GM12891 (cell line): ENCODE results near the gene DTHD1.

Experiments
- DNase-seq: peaks from one replicate; pipeline ENCODE4 v3.0.0; 2011; ENCODE audit warnings: low spot score; ENCODE audit not compliant: insufficient read length
- FAIRE-seq: peaks from 2 replicates; lab custom pipeline; 2011; peaks lifted over from hg19 to GRCh38; lab: Jason Lieb, UNC
- PAX5 ChIP-seq: IDR thresholded peaks from 2 replicates; pipeline ENCODE4 v1.6.1; 2011; ENCODE audit warnings: low read length, moderate library complexity, mild to moderate bottlenecking; ENCODE audit not compliant: insufficient read depth, severe bottlenecking
- POLR2A ChIP-seq: IDR thresholded peaks from 2 replicates; pipeline ENCODE4 v1.6.1; 2011; ENCODE audit warnings: low read depth, low read length, control low read depth
- POLR2AphosphoS5 ChIP-seq: IDR thresholded peaks from 2 replicates; pipeline ENCODE4 v1.6.1; 2011; ENCODE audit warnings: low read depth, low read length, control low read depth
- POU2F2 ChIP-seq: IDR thresholded peaks from 2 replicates; pipeline ENCODE4 v1.6.1; 2011; ENCODE audit warnings: low read depth, mild to moderate bottlenecking, control low read depth, low read length, moderate library complexity
- SPI1 ChIP-seq: IDR thresholded peaks from 2 replicates; pipeline ENCODE4 v1.6.1; 2011; ENCODE audit warnings: low read depth, low read length, control low read depth
- TAF1 ChIP-seq: IDR thresholded peaks from 2 replicates; pipeline ENCODE4 v1.6.1; 2011; ENCODE audit warnings: low read depth, low read length, control low read depth

DTHD1 gene

DNA sequence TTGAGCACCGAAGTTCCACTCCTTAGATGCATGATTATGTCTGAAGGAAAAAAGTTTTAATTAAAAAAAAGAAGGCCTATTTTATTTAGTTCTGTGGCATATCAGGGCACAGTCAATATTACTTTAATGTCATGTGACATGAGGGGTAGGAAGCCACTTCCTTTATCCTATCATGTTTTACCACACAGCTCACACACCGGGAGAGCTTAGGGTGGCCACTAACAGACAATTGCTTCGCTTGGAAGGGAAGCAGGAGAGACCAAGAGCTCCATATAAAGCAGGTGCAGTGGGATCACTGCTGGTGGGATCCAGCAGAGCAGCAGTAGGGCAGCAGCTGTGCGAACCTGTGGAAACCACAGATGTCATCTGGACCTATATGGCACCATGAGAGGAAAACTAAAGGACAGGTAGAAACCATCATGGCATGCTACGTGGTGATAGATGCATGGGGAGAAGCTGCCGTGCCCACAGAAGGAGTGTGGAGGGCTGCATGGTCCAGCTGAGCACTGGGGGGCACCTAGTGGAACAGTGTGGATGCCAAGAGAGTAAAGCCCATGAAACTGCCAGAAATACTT lies 52.0 kb downstream of the DTHD1 start:
- no peak for DNase-seq
- FAIRE-seq = peak; percentile 87
- TF ChIP-seq SPI1 = peak; percentile 31; the same call in 1 of the 2 replicates
- TF ChIP-seq TAF1 = no peak

DNA sequence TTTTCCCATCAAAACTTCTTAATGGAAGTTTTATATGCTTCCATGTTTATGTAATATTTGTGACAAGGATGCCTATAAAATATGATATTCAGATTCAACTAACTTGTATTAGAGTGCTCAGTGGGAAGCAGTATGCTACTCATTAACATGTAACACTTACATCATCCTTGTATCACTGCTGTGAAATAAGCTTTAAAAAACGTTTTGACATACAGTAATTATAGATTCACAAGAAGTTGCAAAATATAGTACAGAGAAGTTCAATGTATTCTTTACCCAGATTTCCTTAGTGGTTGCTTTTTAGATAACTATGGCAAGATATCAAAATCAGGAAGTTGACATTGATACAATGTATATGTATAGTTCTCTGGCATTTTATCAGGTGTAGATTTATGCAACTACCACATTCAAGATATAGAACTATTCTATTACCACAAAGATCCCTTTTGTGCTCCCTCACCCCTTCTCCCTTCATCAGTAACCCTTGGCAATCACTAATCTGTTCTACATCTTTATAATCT lies 56.3 kb downstream of the DTHD1 start:
- FAIRE-seq (no peak), DNase-seq (no peak)
- TF ChIP-seq POLR2A (no peak), PAX5 (no peak), POU2F2 (no peak), SPI1 (no peak), TAF1 (no peak), POLR2AphosphoS5 (no peak)

DNA sequence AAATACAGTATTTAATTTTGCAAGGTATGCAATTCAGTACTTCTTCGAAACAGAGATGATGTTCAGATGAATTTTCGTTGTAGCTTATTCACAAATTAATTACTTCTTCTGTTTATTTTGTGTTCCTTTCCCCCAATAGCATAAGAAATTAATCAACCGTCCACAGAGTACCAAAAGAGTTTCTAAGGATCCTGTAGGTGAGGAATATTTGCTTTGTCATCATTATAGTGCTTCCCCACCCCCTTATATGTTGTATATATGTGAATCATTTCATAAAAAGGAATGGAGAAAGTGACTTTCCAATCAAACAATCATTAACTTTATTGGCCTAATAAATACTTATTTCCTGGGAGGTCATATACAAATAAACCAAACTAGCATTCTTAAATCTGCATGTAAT lies 57.6 kb downstream of the DTHD1 start:
- FAIRE-seq (no peak), DNase-seq (no peak)
- TF ChIP-seq SPI1 = no peak
- no peak for TF ChIP-seq TAF1
- no peak for TF ChIP-seq POLR2A
- no peak for TF ChIP-seq POLR2AphosphoS5
- no peak for TF ChIP-seq PAX5
- no peak for TF ChIP-seq POU2F2

DNA sequence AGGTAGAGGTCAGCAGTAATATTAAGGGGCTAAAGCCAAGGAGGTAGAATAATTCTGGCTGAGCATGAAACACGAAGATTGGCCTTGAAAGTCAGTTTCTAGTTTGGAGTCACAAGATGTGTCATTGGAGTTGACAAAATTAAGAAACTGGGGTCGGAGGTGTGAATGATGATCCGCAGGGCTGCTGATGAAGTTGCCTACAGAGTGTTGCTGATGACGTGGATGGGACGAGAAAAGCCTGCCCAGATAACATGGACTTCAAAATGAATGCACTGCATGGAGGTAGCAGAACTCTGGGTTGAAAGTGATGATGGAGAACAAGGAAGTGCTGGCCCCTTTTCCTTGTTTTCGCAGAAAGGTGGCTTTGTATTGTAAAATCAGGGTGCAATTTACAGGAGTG lies 60.5 kb downstream of the DTHD1 start:
- FAIRE-seq = no peak
- TF ChIP-seq SPI1 = no peak
- TF ChIP-seq POLR2A = no peak
- no peak for TF ChIP-seq PAX5
- TF ChIP-seq TAF1 = no peak
- TF ChIP-seq POU2F2 = no peak
- TF ChIP-seq POLR2AphosphoS5 = no peak

DNA sequence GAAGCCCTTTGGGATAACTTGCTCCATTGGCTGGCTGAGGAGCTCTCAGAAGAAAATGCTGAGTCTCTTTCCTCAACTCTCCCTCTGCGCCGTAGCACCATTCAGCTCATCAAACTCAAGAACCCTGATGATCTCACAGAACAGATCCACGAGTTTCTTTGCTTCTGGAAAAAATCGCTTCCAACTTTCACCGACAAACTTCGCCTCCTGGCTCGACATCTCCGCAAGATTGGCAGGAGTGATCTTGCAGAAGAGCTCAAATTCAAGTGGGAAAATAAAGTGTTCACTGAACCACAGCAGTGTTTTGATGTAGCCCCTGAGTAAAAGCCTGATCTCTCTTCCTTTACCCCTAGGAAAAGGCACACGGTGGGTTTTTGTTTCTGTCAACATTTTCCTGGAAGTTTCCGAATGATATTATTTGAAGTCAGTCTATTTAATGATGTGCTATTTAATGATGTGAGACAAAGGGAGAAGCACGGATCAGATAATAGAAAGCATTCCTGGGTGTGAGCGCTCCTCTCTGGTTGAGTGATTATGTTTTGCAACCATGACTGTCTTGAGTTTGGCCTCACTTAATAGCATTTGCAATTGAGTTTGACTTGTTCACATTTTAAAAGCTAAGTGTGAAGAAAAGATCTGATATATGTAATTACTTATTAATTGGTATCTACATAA lies 62.2 kb downstream of the DTHD1 start:
- FAIRE-seq (no peak), DNase-seq (no peak)

More for the DNA sequence above, 60.5 kb downstream of the DTHD1 start:
- DNase-seq = no peak

DNA sequence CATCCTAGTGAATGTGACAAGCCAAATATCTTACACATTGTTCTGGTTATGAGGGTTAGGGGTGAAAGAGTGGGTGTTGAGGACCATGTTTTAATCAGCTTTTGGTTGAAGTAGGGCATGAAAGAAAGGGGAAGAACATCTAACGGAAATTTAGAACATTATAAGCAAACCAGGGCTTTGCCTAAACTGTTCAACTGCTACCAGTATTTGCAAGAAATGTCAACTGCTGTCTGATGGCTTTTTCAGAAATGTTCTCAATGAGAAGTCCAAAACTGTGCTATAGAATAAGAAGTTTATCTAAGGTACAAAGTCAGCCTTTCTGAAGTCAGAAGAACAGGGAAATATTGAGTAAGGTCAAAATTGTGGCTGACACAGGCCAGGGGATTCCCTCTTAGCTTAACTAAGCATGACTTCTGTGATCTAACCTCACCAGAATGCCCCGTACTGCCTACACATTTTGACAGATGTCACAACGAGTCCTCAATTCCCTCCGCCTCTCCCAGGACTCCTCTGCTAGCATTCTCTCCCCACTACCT lies 67.1 kb downstream of the DTHD1 start:
- DNase-seq (peak; percentile 10), FAIRE-seq (peak; percentile 89)
- no peak for TF ChIP-seq POLR2A
- TF ChIP-seq TAF1 = no peak
- 0 out of 2 replicates have a peak, but pooled peaks have one; percentile 28 for TF ChIP-seq POU2F2
- TF ChIP-seq PAX5 = peak; percentile 78
- no peak for TF ChIP-seq POLR2AphosphoS5
- TF ChIP-seq SPI1 = no peak

More for the DNA sequence above, 62.2 kb downstream of the DTHD1 start:
- TF ChIP-seq SPI1 (no peak), TAF1 (no peak), POU2F2 (no peak), PAX5 (no peak), POLR2A (no peak), POLR2AphosphoS5 (no peak)

DNA sequence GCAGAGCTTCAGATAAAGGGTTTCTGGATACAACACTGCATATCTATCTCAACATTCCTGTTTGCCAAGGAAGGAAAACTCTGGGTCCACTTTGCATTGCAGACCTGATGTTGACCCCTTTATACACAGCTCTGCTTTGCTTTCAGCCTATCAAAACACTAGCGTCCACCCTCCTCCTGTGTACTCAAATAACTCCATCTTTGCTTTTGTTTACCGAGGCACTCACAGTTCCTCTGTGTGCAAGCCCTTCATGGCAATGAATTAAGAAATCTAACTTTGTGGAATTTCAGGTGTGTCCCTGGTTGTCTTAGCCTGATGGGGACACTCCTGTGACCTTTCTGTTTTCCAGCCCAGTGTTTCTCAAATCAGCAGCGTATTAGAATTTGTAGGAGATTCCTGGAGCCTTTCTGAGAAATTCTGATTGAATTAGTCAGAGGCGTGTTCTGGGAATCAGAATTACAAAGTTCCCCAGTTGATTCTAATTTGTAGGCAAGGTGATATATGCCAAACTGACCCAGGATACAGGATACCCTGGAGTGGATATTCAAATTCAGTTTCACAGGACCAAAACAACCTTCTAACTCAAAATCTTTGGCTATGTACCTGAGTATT lies 68.6 kb downstream of the DTHD1 start:
- FAIRE-seq (peak; percentile 67), DNase-seq (no peak)
- TF ChIP-seq TAF1 (no peak), POLR2A (no peak), PAX5 (no peak), POLR2AphosphoS5 (no peak), POU2F2 (no peak), SPI1 (no peak)

DNA sequence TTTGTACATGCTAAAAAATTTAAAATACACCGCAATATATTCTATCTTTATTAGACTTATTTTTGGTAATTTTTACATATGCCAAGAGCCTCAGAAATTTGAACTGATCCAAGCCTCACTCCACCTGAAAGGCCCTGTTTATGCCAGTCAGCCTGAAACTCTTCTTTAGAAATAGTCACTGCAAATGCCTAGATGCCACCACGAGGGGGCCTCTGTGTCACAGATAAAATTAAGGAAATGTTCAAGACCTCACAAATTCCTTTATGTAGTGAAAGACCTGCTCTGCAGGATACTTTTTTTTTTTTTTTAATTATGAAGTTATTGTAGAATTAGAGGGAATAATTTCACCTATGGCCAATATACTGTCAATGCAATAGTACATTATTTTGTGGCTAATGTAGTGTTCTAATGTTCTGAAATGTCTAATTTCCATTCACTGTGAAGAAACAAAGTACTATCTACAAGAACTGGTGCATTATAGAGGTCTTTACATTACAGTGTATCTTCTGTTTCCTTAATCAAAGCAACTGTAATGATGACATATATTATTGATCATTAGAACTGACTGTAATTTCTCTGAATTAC lies 69.8 kb downstream of the DTHD1 start:
- no peak for DNase-seq
- FAIRE-seq = no peak
- no peak for TF ChIP-seq POU2F2
- TF ChIP-seq PAX5 = no peak
- no peak for TF ChIP-seq TAF1
- no peak for TF ChIP-seq SPI1
- TF ChIP-seq POLR2AphosphoS5 = no peak
- no peak for TF ChIP-seq POLR2A

DNA sequence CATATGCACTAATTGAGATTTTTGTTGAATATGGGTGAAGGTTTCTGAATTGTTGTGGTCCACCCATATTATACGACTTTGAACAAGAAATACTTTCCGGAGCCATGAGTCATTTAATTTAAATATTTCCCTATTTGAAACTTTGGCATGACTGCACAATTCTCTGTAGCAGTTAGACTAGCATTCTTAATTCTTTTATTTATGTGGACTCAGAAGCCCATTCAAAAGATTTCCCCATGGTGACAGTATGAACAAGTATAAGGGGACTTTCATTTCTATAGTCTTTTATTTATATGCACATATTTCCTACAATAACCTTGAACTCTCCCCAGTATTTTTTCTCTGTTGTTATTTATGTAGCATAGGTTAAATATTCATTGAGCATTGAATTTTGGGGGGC lies 72.6 kb downstream of the DTHD1 start:
- DNase-seq = no peak
- FAIRE-seq = no peak
- TF ChIP-seq TAF1 = no peak

DNA sequence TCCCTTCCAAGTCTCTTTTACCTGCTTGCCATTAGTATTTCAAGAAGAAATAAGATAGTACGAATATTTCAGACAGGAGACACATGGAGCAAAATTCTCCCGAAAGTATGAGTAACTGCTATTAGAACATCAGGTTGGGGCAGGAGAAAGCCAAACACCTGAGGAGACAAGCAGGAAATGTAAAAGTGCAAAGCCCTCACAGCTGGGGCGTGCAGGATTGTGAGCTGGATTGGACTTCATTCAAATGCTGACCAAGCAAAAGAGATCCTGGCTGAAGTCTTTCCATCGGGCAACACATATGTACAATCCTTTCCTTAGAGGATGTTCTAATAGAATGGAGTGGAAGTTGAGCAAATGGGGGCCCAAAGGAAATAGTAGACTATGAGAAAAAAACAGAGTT lies 76.8 kb downstream of the DTHD1 start:
- FAIRE-seq (no peak), DNase-seq (no peak)
- TF ChIP-seq POU2F2 (no peak), POLR2AphosphoS5 (no peak), POLR2A (no peak), TAF1 (no peak), PAX5 (no peak), SPI1 (no peak)
